Lower leg skin (tissue), 3 donors: ENCODE data around the gene CNMD.

Source experiments
- POLR2A ChIP-seq, 2 donors: fragments of 450-650 bp; IDR thresholded peaks; one replicate each; pipeline ENCODE4 v1.6.1; 2016 to 2017; ENCODE audit warnings: antibody characterized with exemption in 2 of 2, mild to moderate bottlenecking in 1 of 2, moderate library complexity in 1 of 2
- TF ChIP-seq, protein P1 (sequence below), 3 donors: fragments of 450-650 bp; IDR thresholded peaks; one replicate each; pipeline ENCODE4 v1.5.1; 2016; ENCODE audit warnings: antibody characterized with exemption in 3 of 3, mild to moderate bottlenecking in 3 of 3, moderate library complexity in 2 of 3

DNA sequence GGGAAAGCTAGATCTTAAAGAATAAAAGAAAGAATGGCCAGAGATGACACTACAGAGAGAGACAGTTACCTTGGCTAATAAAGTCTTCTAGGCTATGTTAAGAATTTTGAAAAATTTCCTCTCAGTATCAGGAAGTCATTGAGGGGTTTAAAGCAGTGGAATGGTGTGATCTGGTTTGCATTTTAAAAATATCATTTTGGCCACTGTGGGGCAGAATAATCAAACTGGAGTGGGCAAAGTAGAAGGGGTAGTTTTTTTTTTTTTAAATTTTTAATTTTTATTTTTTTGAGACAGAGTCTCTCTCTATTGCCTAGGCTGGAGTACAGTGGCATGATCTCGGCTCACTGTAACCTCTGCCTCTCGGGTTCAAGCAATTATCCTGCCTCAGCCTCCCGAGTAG is 4.4 kb upstream of the CNMD start:
- no peak for TF ChIP-seq POLR2A (IDR thresholded peaks at IDR 0.05)
- TF ChIP-seq, protein P1, sequence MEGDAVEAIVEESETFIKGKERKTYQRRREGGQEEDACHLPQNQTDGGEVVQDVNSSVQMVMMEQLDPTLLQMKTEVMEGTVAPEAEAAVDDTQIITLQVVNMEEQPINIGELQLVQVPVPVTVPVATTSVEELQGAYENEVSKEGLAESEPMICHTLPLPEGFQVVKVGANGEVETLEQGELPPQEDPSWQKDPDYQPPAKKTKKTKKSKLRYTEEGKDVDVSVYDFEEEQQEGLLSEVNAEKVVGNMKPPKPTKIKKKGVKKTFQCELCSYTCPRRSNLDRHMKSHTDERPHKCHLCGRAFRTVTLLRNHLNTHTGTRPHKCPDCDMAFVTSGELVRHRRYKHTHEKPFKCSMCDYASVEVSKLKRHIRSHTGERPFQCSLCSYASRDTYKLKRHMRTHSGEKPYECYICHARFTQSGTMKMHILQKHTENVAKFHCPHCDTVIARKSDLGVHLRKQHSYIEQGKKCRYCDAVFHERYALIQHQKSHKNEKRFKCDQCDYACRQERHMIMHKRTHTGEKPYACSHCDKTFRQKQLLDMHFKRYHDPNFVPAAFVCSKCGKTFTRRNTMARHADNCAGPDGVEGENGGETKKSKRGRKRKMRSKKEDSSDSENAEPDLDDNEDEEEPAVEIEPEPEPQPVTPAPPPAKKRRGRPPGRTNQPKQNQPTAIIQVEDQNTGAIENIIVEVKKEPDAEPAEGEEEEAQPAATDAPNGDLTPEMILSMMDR (IDR thresholded peaks at IDR 0.05) = no peak
